ENCODE measurements around the gene AMY1A. TPM values are rescaled to one million over a fixed set of nuclear protein-coding genes. Genes with fewer than 3 reads are reported as not detected.
"Not testable (repeated sequence)": the region's sequence is repeated elsewhere in the genome, so short reads cannot be mapped to it uniquely, and the experiment has no call there.

The AMY1A gene
- total RNA-seq, 5 donors from 2014 or later (not counting 1 experiment from before 2014, with no cell fraction given): not detected

GRCh38 chr1:103650889-103651288, 4.7 kb upstream of the AMY1A start:
- POLR2A ChIA-PET: not testable (repeated sequence)
- WGBS (ENCODE audit: insufficient coverage): no CpG with 5 or more reads among the region's 4 CpGs
- ATAC-seq (replicated peaks in 1 of 4): peak in 1 of 4 experiments; percentile 4

DNA sequence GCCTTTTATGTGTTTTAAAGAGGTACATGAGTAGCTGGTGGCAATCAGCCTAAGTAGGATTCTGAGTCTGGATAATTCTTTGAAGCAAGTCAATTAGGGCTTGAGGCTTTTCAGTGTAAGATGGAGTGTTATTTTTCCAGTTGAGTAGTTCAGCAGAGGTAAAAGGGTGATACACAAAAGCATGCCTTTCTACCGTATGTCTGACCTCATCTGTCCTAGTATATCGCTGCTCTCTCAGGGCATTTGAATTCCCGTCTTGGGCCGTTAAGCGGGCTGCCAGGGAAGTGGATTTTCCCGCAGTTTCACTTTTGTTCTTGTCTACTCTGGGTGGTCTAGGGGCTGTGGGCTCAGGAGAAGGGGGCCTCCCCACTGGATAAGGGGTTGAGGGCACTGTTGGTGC, 1.4 kb upstream of the AMY1A start:
- H3K9me3 ChIP-seq; H3K4me1 Mint-ChIP-seq; H3K4me3 ChIP-seq (ENCODE audit: control insufficient read depth in 1 of 2, extremely low read depth in 1 of 2, low read length in 1 of 2); H3K36me3 ChIP-seq (ENCODE audit: control insufficient read depth in 2 of 2, extremely low read depth in 1 of 2, insufficient read depth in 1 of 2, low read length in 1 of 2); H3K27ac Mint-ChIP-seq; DNase-seq; ATAC-seq (replicated peaks in 1 of 4); H3K27me3 ChIP-seq (replicated peaks in 1 of 2; ENCODE audit: control insufficient read depth in 2 of 2, extremely low read depth in 1 of 2, insufficient read depth in 2 of 2, low read length in 1 of 2); H3K27ac ChIP-seq (ENCODE audit: low read length); H3K9me3 Mint-ChIP-seq; H3K4me3 Mint-ChIP-seq; CTCF ChIA-PET; H3K36me3 Mint-ChIP-seq; H3K4me1 ChIP-seq (ENCODE audit: control insufficient read depth in 1 of 2, extremely low read depth in 1 of 2, insufficient read depth in 2 of 2, low read length in 2 of 2); H3K27me3 Mint-ChIP-seq; POLR2A ChIA-PET: not testable (repeated sequence)
- WGBS (ENCODE audit: insufficient coverage): no CpG with 5 or more reads among the region's 6 CpGs

More at GRCh38 chr1:103650889-103651288, 4.7 kb upstream of the AMY1A start:
- DNase-seq; H3K27ac Mint-ChIP-seq; H3K27ac ChIP-seq (ENCODE audit: low read length); H3K4me3 Mint-ChIP-seq; H3K9me3 Mint-ChIP-seq; H3K4me1 ChIP-seq (ENCODE audit: control insufficient read depth in 1 of 2, extremely low read depth in 1 of 2, insufficient read depth in 2 of 2, low read length in 2 of 2); CTCF ChIA-PET; H3K4me1 Mint-ChIP-seq; H3K9me3 ChIP-seq; H3K36me3 Mint-ChIP-seq; H3K4me3 ChIP-seq (ENCODE audit: control insufficient read depth in 1 of 2, extremely low read depth in 1 of 2, low read length in 1 of 2); H3K36me3 ChIP-seq (ENCODE audit: control insufficient read depth in 2 of 2, extremely low read depth in 1 of 2, insufficient read depth in 1 of 2, low read length in 1 of 2); H3K27me3 ChIP-seq (replicated peaks in 1 of 2; ENCODE audit: control insufficient read depth in 2 of 2, extremely low read depth in 1 of 2, insufficient read depth in 2 of 2, low read length in 1 of 2); H3K27me3 Mint-ChIP-seq: not testable (repeated sequence)

GRCh38 chr1:103676335-103676734, 20.8 kb downstream of the AMY1A start:
- H3K36me3 ChIP-seq (ENCODE audit: control insufficient read depth in 2 of 2, extremely low read depth in 1 of 2, insufficient read depth in 1 of 2, low read length in 1 of 2); H3K27me3 Mint-ChIP-seq; H3K27me3 ChIP-seq (replicated peaks in 1 of 2; ENCODE audit: control insufficient read depth in 2 of 2, extremely low read depth in 1 of 2, insufficient read depth in 2 of 2, low read length in 1 of 2); H3K4me3 Mint-ChIP-seq; ATAC-seq (replicated peaks in 1 of 4); H3K4me3 ChIP-seq (ENCODE audit: control insufficient read depth in 1 of 2, extremely low read depth in 1 of 2, low read length in 1 of 2); H3K4me1 ChIP-seq (ENCODE audit: control insufficient read depth in 1 of 2, extremely low read depth in 1 of 2, insufficient read depth in 2 of 2, low read length in 2 of 2); H3K9me3 ChIP-seq; CTCF ChIA-PET; POLR2A ChIA-PET; H3K27ac ChIP-seq (ENCODE audit: low read length); H3K27ac Mint-ChIP-seq; H3K9me3 Mint-ChIP-seq; H3K36me3 Mint-ChIP-seq; H3K4me1 Mint-ChIP-seq; DNase-seq: not testable (repeated sequence)
- WGBS (ENCODE audit: insufficient coverage): no CpG with 5 or more reads among the region's 3 CpGs

- WGBS (ENCODE audit: insufficient coverage): no CpG with 5 or more reads among the region's 5 CpGs
- H3K27ac Mint-ChIP-seq; H3K9me3 Mint-ChIP-seq; H3K4me1 ChIP-seq (ENCODE audit: control insufficient read depth in 1 of 2, extremely low read depth in 1 of 2, insufficient read depth in 2 of 2, low read length in 2 of 2); ATAC-seq (replicated peaks in 1 of 4); H3K36me3 ChIP-seq (ENCODE audit: control insufficient read depth in 2 of 2, extremely low read depth in 1 of 2, insufficient read depth in 1 of 2, low read length in 1 of 2); H3K4me3 Mint-ChIP-seq; POLR2A ChIA-PET; DNase-seq; H3K27me3 Mint-ChIP-seq; H3K9me3 ChIP-seq; H3K4me1 Mint-ChIP-seq; H3K27me3 ChIP-seq (replicated peaks in 1 of 2; ENCODE audit: control insufficient read depth in 2 of 2, extremely low read depth in 1 of 2, insufficient read depth in 2 of 2, low read length in 1 of 2); H3K4me3 ChIP-seq (ENCODE audit: control insufficient read depth in 1 of 2, extremely low read depth in 1 of 2, low read length in 1 of 2); H3K36me3 Mint-ChIP-seq; CTCF ChIA-PET; H3K27ac ChIP-seq (ENCODE audit: low read length): not testable (repeated sequence)
Observed at GRCh38 chr1:103696110-103696509, 40.5 kb downstream of the AMY1A start, which contains the start of gene AMY1B. AMY1B (minus strand) TSS chr1:103696210; CDS start chr1:103695639, 571 bp downstream.

- no CpG with 5 or more reads among the region's 6 CpGs for WGBS (ENCODE audit: insufficient coverage)
- DNase-seq; H3K4me1 Mint-ChIP-seq; H3K4me3 ChIP-seq (ENCODE audit: control insufficient read depth in 1 of 2, extremely low read depth in 1 of 2, low read length in 1 of 2); H3K9me3 Mint-ChIP-seq; H3K27ac Mint-ChIP-seq; H3K36me3 Mint-ChIP-seq; H3K9me3 ChIP-seq; ATAC-seq (replicated peaks in 1 of 4); H3K27me3 ChIP-seq (replicated peaks in 1 of 2; ENCODE audit: control insufficient read depth in 2 of 2, extremely low read depth in 1 of 2, insufficient read depth in 2 of 2, low read length in 1 of 2); POLR2A ChIA-PET; H3K36me3 ChIP-seq (ENCODE audit: control insufficient read depth in 2 of 2, extremely low read depth in 1 of 2, insufficient read depth in 1 of 2, low read length in 1 of 2); CTCF ChIA-PET; H3K27ac ChIP-seq (ENCODE audit: low read length); H3K4me3 Mint-ChIP-seq; H3K27me3 Mint-ChIP-seq; H3K4me1 ChIP-seq (ENCODE audit: control insufficient read depth in 1 of 2, extremely low read depth in 1 of 2, insufficient read depth in 2 of 2, low read length in 2 of 2): not testable (repeated sequence)
Observed at GRCh38 chr1:103697430-103697829, 41.9 kb downstream of the AMY1A start.

DNA sequence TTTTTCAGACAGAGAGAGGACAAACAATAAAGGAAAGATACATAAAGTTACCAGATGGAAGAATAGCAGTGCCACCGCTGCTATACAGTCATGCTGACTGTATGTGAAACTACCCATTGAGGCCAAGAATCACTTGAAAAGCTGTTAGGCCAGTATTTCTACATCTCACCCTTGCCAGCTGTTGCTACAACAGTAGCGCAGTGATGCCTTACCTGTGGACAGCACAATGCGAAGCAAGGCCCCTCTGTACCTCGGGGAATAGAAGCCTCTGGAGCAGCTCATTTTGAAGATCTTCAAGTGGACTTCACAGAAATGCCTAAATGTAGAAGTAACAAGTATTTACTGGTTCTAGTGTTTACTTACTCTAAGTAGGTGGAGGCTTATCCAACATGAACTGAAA, 45.1 kb downstream of the AMY1A start:
- H3K4me3 Mint-ChIP-seq; DNase-seq; H3K9me3 ChIP-seq; H3K4me3 ChIP-seq (ENCODE audit: control insufficient read depth in 1 of 2, extremely low read depth in 1 of 2, low read length in 1 of 2); H3K27ac Mint-ChIP-seq; CTCF ChIA-PET; ATAC-seq (replicated peaks in 1 of 4); H3K36me3 ChIP-seq (ENCODE audit: control insufficient read depth in 2 of 2, extremely low read depth in 1 of 2, insufficient read depth in 1 of 2, low read length in 1 of 2); POLR2A ChIA-PET; H3K4me1 Mint-ChIP-seq; H3K27ac ChIP-seq (ENCODE audit: low read length); H3K4me1 ChIP-seq (ENCODE audit: control insufficient read depth in 1 of 2, extremely low read depth in 1 of 2, insufficient read depth in 2 of 2, low read length in 2 of 2); H3K36me3 Mint-ChIP-seq; H3K9me3 Mint-ChIP-seq; H3K27me3 Mint-ChIP-seq; H3K27me3 ChIP-seq (replicated peaks in 1 of 2; ENCODE audit: control insufficient read depth in 2 of 2, extremely low read depth in 1 of 2, insufficient read depth in 2 of 2, low read length in 1 of 2): not testable (repeated sequence)
- WGBS (ENCODE audit: insufficient coverage): no CpG with 5 or more reads among the region's 4 CpGs

DNA sequence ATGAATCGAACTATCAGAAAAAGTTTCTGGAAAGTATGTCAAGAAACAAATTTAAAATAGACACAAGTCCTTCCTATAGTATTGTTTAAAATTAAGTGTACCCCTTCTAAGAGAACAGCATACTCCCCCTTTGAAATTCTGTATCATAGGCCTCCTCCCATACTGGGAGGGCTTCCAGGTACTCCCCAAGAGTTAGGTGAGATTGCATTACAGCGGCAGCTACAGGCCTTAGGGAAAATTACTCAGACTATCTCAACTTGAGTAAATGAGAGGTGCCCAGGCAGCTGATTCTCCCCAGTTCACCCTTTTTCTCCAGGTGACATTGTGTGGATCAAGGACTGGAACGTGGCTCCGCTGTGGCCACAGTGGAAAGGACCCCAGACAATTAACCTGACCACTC, 45.7 kb downstream of the AMY1A start:
- H3K4me1 Mint-ChIP-seq; H3K27me3 ChIP-seq (replicated peaks in 1 of 2; ENCODE audit: control insufficient read depth in 2 of 2, extremely low read depth in 1 of 2, insufficient read depth in 2 of 2, low read length in 1 of 2); H3K4me1 ChIP-seq (ENCODE audit: control insufficient read depth in 1 of 2, extremely low read depth in 1 of 2, insufficient read depth in 2 of 2, low read length in 2 of 2); H3K4me3 ChIP-seq (ENCODE audit: control insufficient read depth in 1 of 2, extremely low read depth in 1 of 2, low read length in 1 of 2); DNase-seq; H3K9me3 ChIP-seq; H3K27me3 Mint-ChIP-seq; H3K27ac Mint-ChIP-seq; CTCF ChIA-PET; H3K27ac ChIP-seq (ENCODE audit: low read length); H3K36me3 ChIP-seq (ENCODE audit: control insufficient read depth in 2 of 2, extremely low read depth in 1 of 2, insufficient read depth in 1 of 2, low read length in 1 of 2); H3K9me3 Mint-ChIP-seq; H3K36me3 Mint-ChIP-seq; ATAC-seq (replicated peaks in 1 of 4); POLR2A ChIA-PET; H3K4me3 Mint-ChIP-seq: not testable (repeated sequence)
- no CpG with 5 or more reads among the region's 4 CpGs for WGBS (ENCODE audit: insufficient coverage)
